ENCODE data around the gene MS4A7.

- TF ChIP-seq CTCF (IDR thresholded peaks at IDR 0.05): no peak
- TF ChIP-seq POLR2A (IDR thresholded peaks at IDR 0.05): no peak
These were observed at the start of gene MS4A7 for GRCh38 chr11:60378354-60378753.
